Caki2 (cell line): Measurements from ENCODE around the gene TJP3. TPM values are rescaled to one million over a fixed set of nuclear protein-coding genes. Genes with fewer than 3 reads are reported as not detected.
A peak's percentile ranks its signal among the peaks of the same experiment; 100 is the strongest.

Experiments
- DNase-seq: peaks from one replicate; pipeline ENCODE4 v3.0.0-alpha.2; 2015; ENCODE audit warnings: low read depth
- in situ Hi-C: cut with HindIII; loops from 2 replicates; pipeline ENCODE4 v1.10.0; 2016; ENCODE audit warnings: low sequenced_read_pairs, low pct_unique_long_range_greater_than_20kb, mixed read lengths
- total RNA-seq: library from RNA; depleted of rRNA; stranded (reverse); fragments of >200 nt; shearing (Covaris generic); gene quantifications from 2 replicates; pipeline ENCODE4 v1.2.3, GENCODE V29; 2014; ENCODE audit warnings: low replicate concordance

The TJP3 gene
- total RNA-seq, 1 experiment from 2014 or later, result 2.7 TPM

GRCh38 chr19:3725640-3726310 lies 17.6 kb downstream of the TJP3 start:
- in situ Hi-C loops, result no loop called here
- peak; percentile 41 for DNase-seq

GRCh38 chr19:3730457-3730958 lies 22.3 kb downstream of the TJP3 start:
- in situ Hi-C loops, result no loop called here
- no peak for DNase-seq

- no peak for DNase-seq
- in situ Hi-C loops, result no loop called here
Measured at GRCh38 chr19:3732108-3732507, 23.9 kb downstream of the TJP3 start.

GRCh38 chr19:3733549-3734309 lies 25.5 kb downstream of the TJP3 start:
- in situ Hi-C loops, result no loop called here
- DNase-seq, result no peak

- in situ Hi-C loops, result no loop called here
- no peak for DNase-seq
Measured at GRCh38 chr19:3734310-3734600, 26.1 kb downstream of the TJP3 start.

- in situ Hi-C loops, result no loop called here
- no peak for DNase-seq
Measured at GRCh38 chr19:3736106-3736724, 28.0 kb downstream of the TJP3 start.

- in situ Hi-C loops, result no loop called here
- no peak for DNase-seq
Measured at GRCh38 chr19:3737487-3738205, 29.5 kb downstream of the TJP3 start.

- in situ Hi-C loops, result no loop called here
- no peak for DNase-seq
Measured at GRCh38 chr19:3738477-3739220, 30.5 kb downstream of the TJP3 start.

GRCh38 chr19:3740431-3740830 lies 32.2 kb downstream of the TJP3 start:
- no peak for DNase-seq
- in situ Hi-C loops, result no loop called here

GRCh38 chr19:3743486-3743885 lies 35.3 kb downstream of the TJP3 start:
- in situ Hi-C loops, result no loop called here
- DNase-seq, result no peak

GRCh38 chr19:3745363-3746045 lies 37.3 kb downstream of the TJP3 start:
- in situ Hi-C loops, result no loop called here
- no peak for DNase-seq

- in situ Hi-C loops, result no loop called here
- DNase-seq, result no peak
Measured at GRCh38 chr19:3746371-3747056, 38.3 kb downstream of the TJP3 start.

GRCh38 chr19:3748965-3749364 lies 40.8 kb downstream of the TJP3 start:
- in situ Hi-C loops, result no loop called here

GRCh38 chr19:3750211-3750610 lies 42.0 kb downstream of the TJP3 start:
- in situ Hi-C loops, result no loop called here
- no peak for DNase-seq

More at GRCh38 chr19:3748965-3749364, 40.8 kb downstream of the TJP3 start:
- DNase-seq, result no peak

GRCh38 chr19:3751236-3751635 lies 43.1 kb downstream of the TJP3 start:
- in situ Hi-C loops, result no loop called here

GRCh38 chr19:3752492-3752891 lies 44.3 kb downstream of the TJP3 start:
- no peak for DNase-seq
- in situ Hi-C loops, result no loop called here

More at GRCh38 chr19:3751236-3751635, 43.1 kb downstream of the TJP3 start:
- no peak for DNase-seq
